GM18502 (cell line): Measurements from ENCODE around the gene TP53RK.

ENCODE experiments used
- ATAC-seq: cut with Tn5 transposase; IDR thresholded peaks from one replicate; pipeline ENCODE4 v1.9.1; 2021; ENCODE audit warnings: mild to moderate bottlenecking; ENCODE audit not compliant: unreplicated experiment, poor library complexity

TP53RK gene

GRCh38 chr20:46689082-46689753 is at the start of gene TP53RK:
Gene TP53RK, minus strand, starts transcription at chr20:46689444. Its CDS starts 30 bp downstream, at chr20:46689414.
- ATAC-seq: peak; percentile 89

GRCh38 chr20:46735436-46735835 is 46.2 kb upstream of the TP53RK start:
- ATAC-seq: no peak

- no peak for ATAC-seq
Observed at GRCh38 chr20:46731770-46732169, 42.5 kb upstream of the TP53RK start.

- no peak for ATAC-seq
Observed at GRCh38 chr20:46725186-46726165, 36.2 kb upstream of the TP53RK start.

- no peak for ATAC-seq
Observed at GRCh38 chr20:46724343-46724959, 35.2 kb upstream of the TP53RK start.

- no peak for ATAC-seq
Observed at GRCh38 chr20:46723039-46723438, 33.8 kb upstream of the TP53RK start.

- ATAC-seq: no peak
Observed at GRCh38 chr20:46722450-46722849, 33.2 kb upstream of the TP53RK start.

- ATAC-seq: no peak
Observed at GRCh38 chr20:46721476-46721875, 32.2 kb upstream of the TP53RK start.

GRCh38 chr20:46720776-46721425 is 31.7 kb upstream of the TP53RK start:
- ATAC-seq: no peak

- no peak for ATAC-seq
Observed at GRCh38 chr20:46720019-46720418, 30.8 kb upstream of the TP53RK start.

GRCh38 chr20:46717818-46718541 is 28.7 kb upstream of the TP53RK start:
- ATAC-seq: no peak

GRCh38 chr20:46715292-46715756 is 26.1 kb upstream of the TP53RK start:
- no peak for ATAC-seq

- no peak for ATAC-seq
Observed at GRCh38 chr20:46713957-46714834, 25.0 kb upstream of the TP53RK start.

- no peak for ATAC-seq
Observed at GRCh38 chr20:46712056-46712636, 22.9 kb upstream of the TP53RK start.

- ATAC-seq: no peak
Observed at GRCh38 chr20:46710153-46710913, 21.1 kb upstream of the TP53RK start.

- ATAC-seq: no peak
Observed at GRCh38 chr20:46709459-46710152, 20.4 kb upstream of the TP53RK start, which contains the start of gene SLC2A10. Gene SLC2A10, plus strand, starts transcription at chr20:46709649. Its CDS starts 88 bp downstream, at chr20:46709737.

GRCh38 chr20:46709055-46709458 is 19.8 kb upstream of the TP53RK start:
- no peak for ATAC-seq
